ENCODE measurements around the gene EPB41L5.

The EPB41L5 gene

DNA sequence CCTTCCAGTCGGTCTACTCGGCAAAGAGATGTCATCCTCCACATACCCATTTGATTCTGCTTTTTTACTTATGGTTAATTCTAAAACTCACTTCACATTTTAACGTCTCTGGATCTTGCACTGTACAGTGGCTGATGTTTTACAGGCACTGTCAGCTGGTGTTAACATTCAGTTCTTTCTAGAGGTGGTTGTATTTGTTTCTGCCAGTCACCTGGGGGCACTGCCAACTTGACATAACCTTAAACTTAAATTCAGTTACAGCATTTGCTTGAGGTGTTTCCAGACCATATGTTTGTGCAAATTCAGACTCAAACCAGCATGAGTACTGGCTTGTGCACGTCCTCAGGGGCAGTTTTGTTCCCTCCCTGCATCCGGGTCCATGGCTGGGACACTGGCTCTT is 215.6 kb downstream of the EPB41L5 start:
- no peak for TF ChIP-seq ZFX (IDR thresholded peaks at IDR 0.05; ENCODE audit: borderline replicate concordance)
- TF ChIP-seq, protein P1, sequence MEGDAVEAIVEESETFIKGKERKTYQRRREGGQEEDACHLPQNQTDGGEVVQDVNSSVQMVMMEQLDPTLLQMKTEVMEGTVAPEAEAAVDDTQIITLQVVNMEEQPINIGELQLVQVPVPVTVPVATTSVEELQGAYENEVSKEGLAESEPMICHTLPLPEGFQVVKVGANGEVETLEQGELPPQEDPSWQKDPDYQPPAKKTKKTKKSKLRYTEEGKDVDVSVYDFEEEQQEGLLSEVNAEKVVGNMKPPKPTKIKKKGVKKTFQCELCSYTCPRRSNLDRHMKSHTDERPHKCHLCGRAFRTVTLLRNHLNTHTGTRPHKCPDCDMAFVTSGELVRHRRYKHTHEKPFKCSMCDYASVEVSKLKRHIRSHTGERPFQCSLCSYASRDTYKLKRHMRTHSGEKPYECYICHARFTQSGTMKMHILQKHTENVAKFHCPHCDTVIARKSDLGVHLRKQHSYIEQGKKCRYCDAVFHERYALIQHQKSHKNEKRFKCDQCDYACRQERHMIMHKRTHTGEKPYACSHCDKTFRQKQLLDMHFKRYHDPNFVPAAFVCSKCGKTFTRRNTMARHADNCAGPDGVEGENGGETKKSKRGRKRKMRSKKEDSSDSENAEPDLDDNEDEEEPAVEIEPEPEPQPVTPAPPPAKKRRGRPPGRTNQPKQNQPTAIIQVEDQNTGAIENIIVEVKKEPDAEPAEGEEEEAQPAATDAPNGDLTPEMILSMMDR (IDR thresholded peaks at IDR 0.05), result no peak
- no peak overlapping the region for H3K27ac ChIP-seq

Measured in 22Rv1 (cell line).